HS-5 (cell line): ENCODE data around the gene DNAJB6.
A peak's percentile ranks its signal among the peaks of the same experiment; 100 is the strongest.

ENCODE experiments used
- DNase-seq: peaks from one replicate; pipeline ENCODE4 v3.0.0-alpha.2; 2012; ENCODE audit warnings: low read depth

DNAJB6 gene

DNA sequence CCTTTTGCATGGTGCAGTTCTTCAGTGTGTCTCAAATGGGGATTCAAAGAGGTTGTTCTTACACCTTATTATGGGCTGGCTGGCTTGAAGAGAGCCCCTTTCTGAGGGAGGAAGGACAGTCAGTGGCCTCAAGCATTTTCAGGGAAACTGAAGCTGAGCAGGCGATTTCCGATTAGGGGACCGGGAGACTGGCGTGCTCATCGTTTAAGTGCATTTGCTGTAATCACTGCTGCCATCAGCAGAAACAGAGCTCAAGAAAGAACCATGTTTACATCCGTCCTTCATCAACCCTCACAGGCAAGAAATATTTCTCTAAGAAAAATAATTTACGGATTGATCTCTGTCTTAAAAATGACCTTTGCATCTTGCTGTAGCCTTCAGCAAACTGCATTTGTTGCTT, 32.2 kb downstream of the DNAJB6 start:
- DNase-seq = no peak

DNA sequence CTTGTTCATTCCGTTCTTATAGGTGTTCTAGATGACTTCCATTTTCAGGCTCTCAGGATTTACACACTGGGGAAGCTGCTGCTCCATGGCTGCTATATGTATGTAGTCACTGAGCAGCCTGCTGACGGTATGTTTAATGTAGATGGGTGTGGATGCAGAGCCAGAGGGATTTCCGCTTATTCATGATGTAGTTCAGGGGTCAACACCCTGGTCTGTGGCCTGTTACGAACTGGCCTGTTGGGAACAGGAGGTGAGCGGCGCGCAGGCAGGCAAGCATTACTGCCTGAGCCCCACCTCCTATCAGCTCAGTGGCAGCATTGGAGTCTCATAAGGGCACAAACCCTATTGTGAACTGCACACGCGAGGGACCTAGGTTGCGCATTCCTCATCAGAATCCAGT, 33.9 kb downstream of the DNAJB6 start:
- no peak for DNase-seq

DNA sequence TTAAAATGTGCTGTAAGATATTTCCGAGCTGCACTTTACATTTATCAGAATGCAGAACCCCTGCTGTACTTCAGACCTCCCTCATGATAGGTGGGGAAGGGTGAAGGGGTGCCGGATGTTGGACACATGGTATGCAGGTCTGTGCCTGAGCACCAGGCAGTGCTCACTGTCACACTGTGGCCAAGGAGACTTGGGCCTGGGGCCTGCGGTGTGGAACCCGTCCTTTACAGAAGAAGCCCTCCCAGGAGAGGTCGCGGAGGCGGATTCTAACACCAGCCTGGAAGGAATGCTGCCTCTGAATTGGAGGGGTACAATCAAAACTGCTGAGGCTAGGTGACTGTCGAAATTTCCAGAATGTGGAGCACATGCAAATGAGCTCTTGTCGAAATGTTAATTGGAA, 34.5 kb downstream of the DNAJB6 start:
- no peak for DNase-seq

DNA sequence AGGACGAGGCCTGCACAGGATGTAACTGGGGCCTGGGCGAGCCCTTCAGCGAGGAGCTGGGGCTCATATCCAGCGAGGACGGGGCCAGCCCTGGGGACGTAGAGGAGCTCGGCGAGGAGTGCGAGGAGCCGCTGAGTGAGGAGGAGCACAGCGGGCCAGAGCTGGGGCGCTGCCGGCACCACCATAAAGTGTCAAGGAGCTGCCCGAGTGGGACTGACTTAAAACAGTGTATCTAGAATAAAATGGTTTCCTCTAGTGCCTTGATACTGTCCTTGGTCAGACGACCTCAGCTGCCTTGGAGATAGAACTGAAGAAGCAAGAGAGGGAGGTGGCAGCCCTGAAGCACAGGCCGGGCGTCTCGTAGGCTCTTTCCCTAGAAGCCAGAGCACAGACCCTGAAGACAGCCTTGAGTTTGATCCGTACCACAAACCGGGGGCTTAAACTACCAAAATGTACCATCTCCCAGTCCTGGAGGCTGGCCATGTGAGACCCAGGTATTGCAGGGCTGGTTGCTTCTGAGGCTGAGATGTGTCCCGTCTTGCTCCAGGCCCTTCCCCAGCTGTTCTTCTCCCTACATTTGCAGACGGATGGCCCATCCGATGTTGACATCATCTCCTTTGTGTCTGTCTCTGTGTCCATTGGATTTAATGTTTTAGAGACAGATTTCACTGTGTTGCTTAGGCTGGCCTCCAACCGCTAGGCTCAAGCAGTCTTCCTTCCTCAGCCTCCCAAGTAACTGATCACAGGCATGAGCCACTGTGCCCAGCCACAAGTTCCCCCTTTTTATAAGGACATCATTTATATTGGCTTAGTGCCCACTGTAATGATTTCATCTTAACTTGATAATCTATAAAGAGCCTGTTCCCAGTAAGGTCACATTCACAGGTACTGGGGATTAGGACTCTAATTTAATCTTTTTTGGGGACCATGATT, 35.8 kb downstream of the DNAJB6 start:
- DNase-seq = no peak

DNA sequence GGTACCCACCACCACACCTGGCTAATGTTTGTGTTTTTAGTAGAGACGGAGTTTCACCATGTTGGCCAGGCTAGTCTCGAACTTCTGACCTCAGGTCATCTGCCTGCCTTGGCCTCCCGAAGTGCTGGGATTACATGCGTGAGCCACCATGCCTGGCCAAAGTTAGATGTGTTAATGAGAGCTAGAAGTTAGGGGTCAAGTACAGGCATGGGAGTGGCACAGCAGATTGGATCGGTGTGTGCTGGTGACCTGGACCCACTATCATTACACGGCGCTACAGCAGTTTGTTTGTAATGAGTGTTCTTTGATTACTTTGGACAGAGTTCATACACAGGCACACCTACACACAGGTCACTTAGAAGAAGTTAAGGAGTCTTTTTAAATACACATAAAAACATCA, 36.7 kb downstream of the DNAJB6 start:
- DNase-seq = no peak

DNA sequence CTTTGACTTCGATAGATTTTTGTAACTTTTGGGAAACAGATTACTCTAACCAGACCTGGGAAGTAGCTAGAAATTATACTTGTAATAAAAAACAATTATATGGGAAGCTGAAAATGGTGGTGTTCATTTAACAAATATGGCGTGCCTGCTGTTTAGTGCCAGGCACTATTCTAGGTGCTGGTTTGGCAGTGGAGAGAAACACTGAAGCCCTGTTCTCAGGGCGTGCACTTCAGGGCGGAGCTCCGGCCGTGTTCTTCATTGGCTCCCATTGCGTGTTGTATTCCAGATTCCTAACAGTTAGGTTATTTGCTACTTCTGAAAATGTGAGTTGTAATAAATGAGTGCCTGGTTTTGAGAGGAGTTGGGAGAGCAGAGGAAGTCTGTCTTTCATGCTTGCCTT, 38.6 kb downstream of the DNAJB6 start:
- no peak for DNase-seq

DNA sequence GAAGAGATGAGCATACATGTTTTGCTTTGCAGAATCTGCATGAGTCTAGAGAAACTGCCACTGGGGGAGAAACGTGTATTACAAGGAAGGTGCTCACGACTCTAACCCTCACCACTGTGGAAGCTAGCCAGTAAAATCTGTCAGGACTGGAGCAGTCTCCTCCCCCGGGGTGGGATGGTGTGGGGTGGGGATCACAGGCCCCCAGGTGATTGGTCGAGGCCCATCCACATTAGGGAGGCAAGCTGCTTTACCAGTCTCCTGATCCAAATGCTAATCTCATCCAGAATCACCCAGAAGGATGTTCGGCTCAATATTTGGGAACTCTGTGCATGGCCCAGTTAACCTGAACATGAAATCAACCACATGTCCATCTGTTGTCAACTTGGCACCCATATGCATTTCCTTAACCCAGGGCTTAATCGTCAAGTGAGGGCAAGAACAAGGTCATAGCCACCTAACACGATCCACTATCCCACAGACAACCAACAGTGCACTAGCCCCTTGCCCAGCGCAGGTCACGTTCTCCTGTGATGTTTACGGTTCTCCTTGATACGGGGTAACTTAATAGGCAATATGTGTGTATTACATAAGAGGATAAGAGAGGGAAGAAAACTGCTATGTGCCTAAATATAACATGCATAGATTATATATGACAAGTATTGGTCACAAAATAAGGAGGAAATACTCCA, 40.8 kb downstream of the DNAJB6 start:
- no peak for DNase-seq

DNA sequence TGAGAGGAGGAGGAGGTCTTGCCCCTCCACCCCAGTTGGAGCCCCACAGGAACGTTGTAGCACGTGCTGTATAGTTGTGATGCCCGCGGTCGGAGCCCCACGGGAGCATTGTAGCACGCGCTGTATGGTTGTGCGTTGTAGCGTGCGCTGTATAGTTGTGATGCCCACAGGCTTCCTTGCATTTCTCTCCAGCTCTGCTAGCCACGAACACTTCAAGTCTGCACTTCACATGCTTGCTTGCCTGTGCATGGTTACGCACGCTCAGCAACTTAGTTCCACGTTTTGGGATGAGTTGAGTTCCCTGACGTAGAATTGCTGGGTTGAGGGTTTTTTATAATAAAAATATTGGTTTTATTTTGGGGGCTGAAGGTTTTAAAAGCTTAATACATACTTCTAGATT, 41.6 kb downstream of the DNAJB6 start:
- DNase-seq = no peak

DNA sequence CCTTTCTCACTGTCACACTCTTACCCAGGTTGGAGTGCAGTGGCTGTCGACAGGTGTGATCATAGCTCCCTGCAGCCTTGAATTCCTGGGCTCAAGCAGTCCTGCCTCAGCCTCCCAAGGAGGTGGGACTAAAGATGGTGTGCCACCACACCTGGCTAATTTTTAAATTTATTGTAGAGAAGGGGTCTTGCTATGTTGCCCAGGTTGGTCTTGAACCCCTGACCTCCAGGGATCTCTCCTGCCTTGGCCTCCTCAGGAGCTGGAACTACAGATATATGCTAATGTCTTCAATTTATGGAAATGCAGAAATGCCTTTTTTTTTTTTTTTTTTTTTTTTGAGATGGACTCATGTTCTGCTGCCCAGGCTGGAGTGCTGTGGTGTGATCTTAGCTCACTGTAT, 42.7 kb downstream of the DNAJB6 start:
- no peak for DNase-seq

DNA sequence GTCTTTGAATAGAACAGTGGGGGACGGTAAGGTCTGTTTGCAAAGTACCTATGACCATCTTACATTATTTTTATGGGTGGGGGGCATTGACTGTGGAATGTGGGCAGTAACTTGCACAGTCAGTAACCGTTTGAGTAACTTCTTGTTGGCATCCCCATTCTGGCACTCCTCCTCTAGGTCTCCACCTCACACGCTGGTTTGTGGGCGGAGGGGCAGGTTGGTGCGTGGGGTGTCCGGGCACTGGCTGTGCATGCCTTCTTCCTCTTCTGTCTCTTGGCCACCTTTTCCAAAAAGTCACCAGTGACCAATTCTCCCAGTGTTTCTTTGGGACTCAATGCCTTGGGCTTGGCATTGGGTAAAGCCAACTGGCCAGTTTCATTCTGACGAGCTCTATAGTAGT, 43.6 kb downstream of the DNAJB6 start:
- no peak for DNase-seq

DNA sequence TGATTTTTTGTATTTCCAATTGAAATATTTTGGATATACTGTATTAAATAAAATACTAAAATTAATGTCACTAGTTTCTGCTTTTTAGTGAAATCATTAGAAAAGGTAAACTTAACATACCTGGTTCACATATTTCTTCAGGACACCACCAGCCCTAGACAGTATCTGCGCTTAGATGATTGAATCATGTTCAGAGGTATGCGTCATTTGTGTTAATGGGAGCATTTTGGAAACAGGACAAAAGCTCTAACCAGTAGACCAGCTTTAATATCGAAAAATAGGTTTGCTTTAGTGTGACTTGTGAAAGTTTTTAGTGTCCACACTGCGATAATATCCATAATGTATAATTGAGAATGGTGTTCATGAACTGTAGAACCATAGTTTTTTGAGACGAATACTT, 47.1 kb downstream of the DNAJB6 start:
- DNase-seq = no peak

DNA sequence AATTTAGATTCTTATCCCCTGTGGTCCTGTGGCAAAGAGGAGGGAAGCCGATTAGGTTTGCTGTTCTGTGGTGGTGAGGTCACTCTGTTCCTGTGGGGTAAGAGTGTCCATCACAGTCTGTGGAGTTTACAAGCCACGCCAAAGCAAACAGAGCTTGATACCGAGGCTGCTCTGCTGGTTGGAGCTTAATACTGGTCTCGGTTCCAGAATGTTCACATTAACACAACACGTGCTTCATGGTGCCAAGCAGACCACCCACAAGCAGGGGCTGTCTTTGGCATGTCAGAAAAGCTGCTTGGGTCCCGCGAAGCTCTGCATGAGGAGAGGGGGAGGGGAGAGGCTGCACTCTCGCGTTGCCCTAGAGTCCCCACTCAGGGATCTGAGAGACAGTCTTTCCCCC, 47.5 kb downstream of the DNAJB6 start:
- no peak for DNase-seq

DNA sequence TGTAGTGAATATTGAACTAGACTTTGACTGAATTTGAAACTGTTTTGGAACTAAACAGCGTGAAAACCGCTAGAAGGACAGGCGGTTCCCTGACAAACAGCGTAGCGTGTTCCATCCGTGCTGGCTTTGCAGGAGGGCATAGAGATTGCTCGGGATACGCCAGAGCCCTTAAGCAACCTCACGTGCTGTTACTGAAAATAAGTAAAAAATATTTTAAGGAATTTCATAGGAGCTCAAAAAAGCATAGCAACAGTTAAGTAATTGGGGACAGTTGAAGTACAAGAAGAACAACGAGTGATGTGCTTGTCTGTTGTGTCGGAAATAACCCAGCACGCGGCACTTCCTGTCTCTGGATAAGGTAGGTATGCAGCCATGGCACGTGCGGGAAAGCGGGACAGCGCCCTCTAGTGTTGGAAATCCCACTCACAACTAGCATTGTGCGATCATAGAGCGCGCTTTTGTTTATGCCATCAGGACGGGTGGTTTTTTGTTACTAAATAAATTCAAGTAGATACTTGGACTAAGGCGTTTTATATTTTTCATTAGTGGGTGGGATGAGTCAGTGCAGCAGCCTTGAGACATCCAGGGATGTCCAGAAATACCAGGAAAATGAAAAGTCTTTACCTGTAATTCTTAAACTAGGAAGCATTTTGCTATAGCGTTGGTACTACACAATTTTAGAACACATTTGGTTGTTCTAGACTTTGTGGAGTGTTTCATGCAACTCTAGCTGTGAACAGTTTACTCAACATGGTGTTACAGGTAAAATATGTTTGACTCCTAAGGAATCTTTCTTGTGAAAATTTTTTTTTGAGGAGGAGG, 50.4 kb downstream of the DNAJB6 start:
- DNase-seq = peak; percentile 16

DNA sequence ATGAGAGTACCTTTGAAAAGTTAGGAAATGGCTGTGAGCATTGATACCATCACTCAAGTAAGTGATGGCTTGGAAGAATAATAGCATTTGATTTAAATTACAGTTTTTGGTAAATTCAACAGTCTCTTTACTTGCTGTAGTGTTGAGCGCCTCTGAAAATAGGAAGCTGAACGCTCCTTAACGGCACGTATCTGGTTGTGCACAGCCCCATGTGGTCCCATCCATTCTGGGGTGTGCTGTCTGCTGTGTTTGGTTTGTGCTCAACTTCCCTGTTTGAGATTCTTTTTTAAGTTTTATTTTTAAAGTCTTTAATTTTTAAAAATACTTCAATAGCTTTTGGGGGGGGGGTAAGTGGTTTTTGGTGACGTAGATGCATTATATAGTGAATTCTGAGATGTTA, 51.5 kb downstream of the DNAJB6 start:
- DNase-seq = no peak

DNA sequence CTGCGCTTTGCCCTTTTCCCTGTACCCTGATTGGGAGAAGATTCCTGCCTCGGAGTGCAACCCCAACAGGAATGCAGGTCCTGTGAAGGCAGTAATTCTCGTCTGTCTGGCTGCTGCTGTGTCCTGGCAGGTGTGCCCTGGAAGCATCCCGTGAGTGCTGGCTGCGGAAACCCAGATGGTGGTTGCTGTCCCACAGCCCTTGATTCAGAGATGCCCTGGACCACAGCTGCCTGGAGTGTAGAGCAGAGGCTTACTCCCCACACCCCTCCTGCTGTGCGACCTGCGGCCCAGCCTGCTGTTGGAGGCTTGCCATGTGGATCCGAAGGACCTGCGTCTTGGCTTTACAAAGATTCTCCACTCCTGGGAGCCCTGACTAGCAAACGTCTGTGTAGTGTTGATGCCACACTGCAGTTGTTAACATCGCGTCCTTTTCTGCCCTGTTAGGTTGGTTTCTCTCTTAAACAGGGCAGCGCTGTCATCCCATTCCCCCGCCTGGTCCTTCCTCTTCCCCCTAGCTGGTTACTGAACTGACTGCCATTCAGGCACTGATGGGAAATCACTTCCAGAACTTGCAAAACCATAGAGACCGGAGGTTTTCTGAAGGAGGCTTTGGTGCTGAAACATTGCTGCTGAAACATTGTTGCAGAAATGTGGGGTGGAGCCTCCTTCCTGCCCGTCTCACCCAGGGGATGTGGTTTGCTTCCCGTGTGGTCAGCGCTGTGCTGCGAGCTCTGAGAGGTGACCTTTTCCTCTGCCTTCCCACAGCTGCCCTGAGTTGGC, 53.3 kb downstream of the DNAJB6 start:
- no peak for DNase-seq

DNA sequence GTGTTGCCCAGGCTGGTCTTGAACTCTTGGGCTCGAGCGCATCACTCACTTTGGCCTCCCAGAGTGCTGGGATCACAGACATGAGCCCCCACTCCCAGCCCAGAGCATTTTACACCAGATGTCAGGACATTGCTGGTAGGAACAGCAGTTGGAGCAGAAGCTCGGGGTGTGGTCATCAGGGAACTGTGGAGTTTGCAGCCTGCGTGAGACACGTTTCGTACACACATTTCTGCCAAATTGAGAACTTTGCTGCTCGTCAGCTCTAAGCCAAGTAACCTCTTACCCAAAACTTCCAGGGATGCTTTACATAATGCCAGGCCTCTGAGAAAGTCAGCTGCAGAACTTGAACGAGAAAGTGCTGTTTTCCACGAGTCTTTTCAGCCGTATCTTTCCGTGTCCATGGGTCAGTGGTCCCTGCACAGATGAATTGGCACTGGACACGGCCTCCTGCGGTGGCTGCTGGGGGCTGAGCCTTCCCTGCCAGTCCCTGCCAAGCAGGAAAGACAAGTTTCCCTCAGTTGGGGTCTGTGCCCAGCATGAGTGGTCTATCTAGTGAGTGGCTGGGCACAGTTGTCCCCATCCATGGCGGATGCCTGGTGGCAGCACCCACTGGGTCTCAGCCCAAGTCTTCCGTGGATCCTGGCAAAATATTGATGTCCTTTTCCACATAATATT, 54.4 kb downstream of the DNAJB6 start:
- no peak for DNase-seq

DNA sequence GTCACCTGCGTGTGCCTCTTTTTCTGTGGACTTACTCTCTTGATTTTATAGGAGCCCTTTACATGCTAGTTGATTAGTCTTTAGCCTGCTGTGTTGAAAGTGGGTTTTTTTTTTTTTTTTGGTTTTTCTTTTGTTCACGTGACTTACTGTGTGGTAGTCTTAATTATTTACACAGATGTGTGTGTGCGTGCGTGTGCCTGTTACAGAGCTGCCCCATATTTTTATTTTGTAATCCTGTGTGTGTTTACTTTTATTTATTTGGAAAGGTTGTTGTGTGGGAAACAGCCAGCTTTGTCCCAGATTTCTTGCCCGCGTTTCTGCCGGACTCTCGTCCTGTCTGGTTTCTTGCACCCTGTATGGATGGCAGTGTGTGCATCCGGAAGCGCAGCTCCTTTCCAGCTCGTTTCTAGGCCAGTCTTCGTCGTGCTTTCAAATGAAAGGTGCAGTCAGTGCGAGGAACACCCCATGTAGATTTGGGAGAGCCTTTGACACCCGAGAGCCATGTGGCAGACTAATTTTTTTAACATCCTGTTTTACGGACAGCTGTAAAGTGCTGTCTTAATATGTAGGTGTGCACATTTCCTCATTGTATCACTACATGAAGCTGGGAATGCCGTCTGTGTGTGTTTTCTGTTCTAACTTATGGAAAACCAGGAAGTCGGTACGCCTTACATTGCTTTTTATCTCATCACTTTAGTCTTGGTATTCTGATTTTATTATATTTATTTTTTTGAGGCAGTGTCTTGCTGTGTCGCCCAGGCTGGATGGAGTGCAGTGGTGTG, 55.6 kb downstream of the DNAJB6 start:
- no peak for DNase-seq

DNA sequence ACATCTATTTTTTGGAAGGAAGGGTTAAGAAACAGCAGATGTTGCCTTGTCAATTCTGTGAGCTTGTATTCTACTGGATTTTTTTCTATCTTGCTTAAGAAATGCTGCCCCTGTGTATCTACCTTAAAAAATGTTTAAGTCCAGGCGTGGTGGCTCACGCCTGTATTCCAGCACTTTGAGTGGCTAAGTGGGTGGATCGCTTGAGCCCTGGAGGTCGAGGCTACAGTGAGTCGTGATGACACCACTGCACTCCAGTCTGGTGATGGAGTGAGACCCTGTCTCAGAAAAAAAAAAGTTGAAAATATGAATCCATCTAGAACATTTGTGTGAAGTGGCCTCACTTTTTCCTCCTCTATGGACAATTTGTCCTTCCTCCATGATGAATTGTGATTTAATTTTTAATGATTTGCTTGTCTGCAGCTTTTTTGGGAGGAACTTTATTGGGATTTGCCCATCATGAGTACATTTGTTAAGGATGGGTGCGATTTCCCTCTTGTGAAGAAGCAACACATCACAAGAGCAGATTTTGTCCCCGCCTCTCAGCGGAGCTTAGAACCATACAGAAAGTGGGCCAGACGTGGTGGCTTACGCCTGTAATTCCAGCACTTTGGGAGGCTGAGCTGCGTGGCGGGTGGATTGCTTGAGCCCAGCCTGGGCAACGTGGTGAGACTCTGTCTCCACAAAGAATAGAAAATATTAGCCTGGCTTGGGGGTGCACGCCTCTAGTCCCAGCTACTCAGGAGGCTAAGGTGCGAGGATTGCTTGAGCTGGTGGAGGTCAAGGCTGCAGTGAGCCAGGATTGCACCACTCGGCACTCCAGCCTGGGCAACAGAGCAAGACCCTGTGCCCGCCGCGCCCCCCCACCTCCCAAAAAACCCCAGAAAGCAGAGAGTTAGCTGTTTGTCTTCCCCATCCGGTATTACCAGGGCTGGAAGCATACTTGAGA, 57.7 kb downstream of the DNAJB6 start:
- peak; percentile 8 for DNase-seq

DNA sequence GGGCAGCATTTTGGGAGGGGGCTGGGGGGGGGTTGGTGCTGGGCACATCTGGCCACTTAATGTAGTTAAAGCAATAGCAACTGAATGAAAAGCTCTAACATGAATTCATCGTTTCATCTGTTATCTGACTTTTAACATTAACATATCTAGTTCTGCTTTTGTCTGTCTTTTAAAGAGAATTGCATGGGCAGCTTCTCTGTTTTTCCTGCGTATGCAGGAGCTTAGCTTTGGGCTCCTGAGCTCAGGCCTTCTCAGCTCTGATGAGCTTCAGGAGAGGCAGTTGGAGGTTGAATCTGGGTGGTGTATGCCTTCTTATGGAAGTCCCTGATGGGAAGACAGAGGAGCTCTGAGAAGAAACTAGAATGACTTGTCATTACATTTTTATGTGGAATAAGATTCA, 58.4 kb downstream of the DNAJB6 start:
- DNase-seq = no peak
